Naive thymus-derived CD8-positive, alpha-beta T cell (primary cell): ENCODE data around the gene AGBL1. TPM values are rescaled to one million over a fixed set of nuclear protein-coding genes. Genes with fewer than 3 reads are reported as not detected.
A peak's percentile ranks its signal among the peaks of the same experiment; 100 is the strongest.

Experiments used
- ATAC-seq, 2 donors: fragments of 150-1000 bp; cut with Tn5 transposase in 1 of 2; sonication (Bioruptor Pico), chemical (Tn5 transposase) in 1 of 2; 1 replicate in 1 of 2; 2 replicates in 1 of 2; pipeline ENCODE4 v1.10.0; 2021; ENCODE audit warnings: mild to moderate bottlenecking in 2 of 2, moderate library complexity in 2 of 2
- POLR2A ChIA-PET: fragments of 350-600 bp; sonication (Branson Sonifier 250); formaldehyde crosslinking; loops from one replicate; lab custom pipeline; 2021; ENCODE audit warnings: antibody characterized with exemption; lab: Charles Lee
- DNase-seq, 10 donors: peaks; one replicate each; pipeline versions ENCODE4 v3.0.0 to v3.0.0-alpha.2; 2020 to 2022
- H3K27ac Mint-ChIP-seq, 10 donors: one replicate each; pipeline ENCODE4 v1.8.0; 2020 to 2022; ENCODE audit warnings: mild to moderate bottlenecking in 10 of 10, mixed read lengths in 10 of 10, moderate library complexity in 4 of 10, inconsistent platforms in 1 of 10
- H3K27me3 Mint-ChIP-seq, 5 donors: one replicate each; pipeline ENCODE4 v1.8.0; 2021 to 2022; ENCODE audit warnings: mixed read lengths in 5 of 5
- H3K36me3 Mint-ChIP-seq, 3 donors: one replicate each; pipeline ENCODE4 v1.8.0; 2020 to 2022; ENCODE audit warnings: mixed read lengths in 3 of 3, mild to moderate bottlenecking in 2 of 3, inconsistent platforms in 1 of 3
- H3K4me1 Mint-ChIP-seq, 4 donors: one replicate each; pipeline ENCODE4 v1.8.0; 2021 to 2022; ENCODE audit warnings: mixed read lengths in 4 of 4
- H3K4me3 Mint-ChIP-seq, 10 donors: one replicate each; pipeline ENCODE4 v1.8.0; 2020 to 2022; ENCODE audit warnings: mild to moderate bottlenecking in 10 of 10, mixed read lengths in 10 of 10, moderate library complexity in 6 of 10, inconsistent platforms in 1 of 10
- H3K9me3 Mint-ChIP-seq, 9 donors: one replicate each; pipeline ENCODE4 v1.8.0; 2020 to 2022; ENCODE audit warnings: mixed read lengths in 9 of 9, mild to moderate bottlenecking in 3 of 9, inconsistent platforms in 1 of 9, moderate library complexity in 1 of 9
- polyA plus RNA-seq, 3 donors: library from polyadenylated mRNA; unstranded; fragments of 300-500 nt; fragmentation: Illumina TruSeq; gene quantifications; one replicate each; pipeline ENCODE4 v1.2.3, GENCODE V29; 2021
- total RNA-seq, 8 experiments: library from RNA in 2 of 8; stranded (reverse) in 2 of 8; gene quantifications; one replicate each; pipeline ENCODE4 v1.2.3 and lab custom pipeline; 2021 to 2026

The AGBL1 gene
- not detected for total RNA-seq
- not detected for polyA plus RNA-seq
- 0 to 0.26 (median 0) reads per million in 6 experiments for total RNA-seq (lab: John Stamatoyannopoulos, UW)

GRCh38 chr15:86079508-86080266, at the start of gene AGBL1:
AGBL1 (plus strand) TSS chr15:86079871.
- H3K27me3 Mint-ChIP-seq, result peaks cover 0 to 25% (median 11%) of the 10 kb centered on the region in 5 donors
- H3K4me1 Mint-ChIP-seq, result peaks cover 0 to 29% (median 15%) of the 10 kb centered on the region in 4 donors

GRCh38 chr15:86034904-86035303, 44.8 kb upstream of the AGBL1 start:
- peaks cover 1 to 19% (median 11%) of the 10 kb centered on the region in 5 donors for H3K27me3 Mint-ChIP-seq
- POLR2A ChIA-PET, result no interaction called here
- H3K4me1 Mint-ChIP-seq, result peaks cover 0 to 2% (median 0%) of the 10 kb centered on the region in 4 donors
- ATAC-seq (no peak), DNase-seq (no peak)
- no peaks in the 10 kb centered on the region for H3K9me3 Mint-ChIP-seq
- no peak overlapping the region for H3K27ac Mint-ChIP-seq
- H3K4me3 Mint-ChIP-seq, result no peak overlapping the region
- no peaks in the 10 kb centered on the region for H3K36me3 Mint-ChIP-seq

More at GRCh38 chr15:86079508-86080266, at the start of gene AGBL1:
- H3K9me3 Mint-ChIP-seq, result no peaks in the 10 kb centered on the region
- no peak within 1 kb of the TSS for H3K27ac Mint-ChIP-seq
- ATAC-seq (no peak), DNase-seq (no peak)
- H3K36me3 Mint-ChIP-seq, result no peaks in the 10 kb centered on the region
- no peak within 1 kb of the TSS for H3K4me3 Mint-ChIP-seq
- POLR2A ChIA-PET, result no interaction called here

GRCh38 chr15:86036243-86036642, 43.4 kb upstream of the AGBL1 start:
- DNase-seq, result no peak
- Mint-ChIP-seq H3K4me1 (peaks cover 0 to 2% (median 0%) of the 10 kb centered on the region in 4 donors), H3K4me3 (no peak overlapping the region), H3K27ac (no peak overlapping the region), H3K9me3 (no peaks in the 10 kb centered on the region), H3K27me3 (peaks cover 1 to 27% (median 19%) of the 10 kb centered on the region in 5 donors), H3K36me3 (no peaks in the 10 kb centered on the region)
- no peak for ATAC-seq
- POLR2A ChIA-PET, result no interaction called here

- ATAC-seq (no peak), DNase-seq (no peak)
- Mint-ChIP-seq H3K27ac (no peak overlapping the region), H3K4me3 (no peak overlapping the region), H3K36me3 (no peaks in the 10 kb centered on the region), H3K4me1 (peaks cover 0 to 2% (median 0%) of the 10 kb centered on the region in 4 donors), H3K9me3 (no peaks in the 10 kb centered on the region), H3K27me3 (peaks cover 3 to 32% (median 27%) of the 10 kb centered on the region in 5 donors)
- POLR2A ChIA-PET, result no interaction called here
Measured at GRCh38 chr15:86038491-86038890, 41.2 kb upstream of the AGBL1 start.

GRCh38 chr15:86040356-86041033, 39.2 kb upstream of the AGBL1 start:
- H3K27ac Mint-ChIP-seq, result no peak overlapping the region

GRCh38 chr15:86041399-86041798, 38.3 kb upstream of the AGBL1 start:
- Mint-ChIP-seq H3K27me3 (peaks cover 3 to 35% (median 27%) of the 10 kb centered on the region in 5 donors), H3K4me1 (peaks cover 0 to 3% (median 2%) of the 10 kb centered on the region in 4 donors), H3K9me3 (no peaks in the 10 kb centered on the region), H3K27ac (no peak overlapping the region), H3K4me3 (no peak overlapping the region), H3K36me3 (no peaks in the 10 kb centered on the region)
- DNase-seq (no peak), ATAC-seq (no peak)
- POLR2A ChIA-PET, result no interaction called here

More at GRCh38 chr15:86040356-86041033, 39.2 kb upstream of the AGBL1 start:
- no peak overlapping the region for H3K4me3 Mint-ChIP-seq
- H3K36me3 Mint-ChIP-seq, result no peaks in the 10 kb centered on the region
- POLR2A ChIA-PET, result no interaction called here
- H3K4me1 Mint-ChIP-seq, result peaks cover 0 to 3% (median 2%) of the 10 kb centered on the region in 4 donors
- DNase-seq (no peak), ATAC-seq (no peak)
- no peaks in the 10 kb centered on the region for H3K9me3 Mint-ChIP-seq
- H3K27me3 Mint-ChIP-seq, result peaks cover 3 to 34% (median 27%) of the 10 kb centered on the region in 5 donors

- H3K9me3 Mint-ChIP-seq, result no peaks in the 10 kb centered on the region
- POLR2A ChIA-PET, result no interaction called here
- peaks cover 0 to 3% (median 2%) of the 10 kb centered on the region in 4 donors for H3K4me1 Mint-ChIP-seq
- H3K4me3 Mint-ChIP-seq, result no peak overlapping the region
- DNase-seq, result no peak
- H3K36me3 Mint-ChIP-seq, result no peaks in the 10 kb centered on the region
- peaks cover 3 to 35% (median 27%) of the 10 kb centered on the region in 5 donors for H3K27me3 Mint-ChIP-seq
- no peak for ATAC-seq
- no peak overlapping the region for H3K27ac Mint-ChIP-seq
Measured at GRCh38 chr15:86042226-86042625, 37.4 kb upstream of the AGBL1 start.

- peak in 1 of 10 donors; percentile 3 for DNase-seq
- Mint-ChIP-seq H3K4me3 (no peak overlapping the region), H3K27me3 (peaks cover 0 to 25% (median 15%) of the 10 kb centered on the region in 5 donors), H3K4me1 (peaks cover 0 to 3% (median under 1%) of the 10 kb centered on the region in 4 donors), H3K36me3 (no peaks in the 10 kb centered on the region), H3K27ac (no peak overlapping the region), H3K9me3 (no peaks in the 10 kb centered on the region)
- ATAC-seq, result no peak
- POLR2A ChIA-PET, result no interaction called here
Measured at GRCh38 chr15:86044981-86045380, 34.7 kb upstream of the AGBL1 start.

- Mint-ChIP-seq H3K4me3 (no peak overlapping the region), H3K27me3 (peaks cover 2 to 13% (median 5%) of the 10 kb centered on the region in 5 donors), H3K36me3 (no peaks in the 10 kb centered on the region), H3K4me1 (no peaks in the 10 kb centered on the region), H3K27ac (no peak overlapping the region), H3K9me3 (peaks cover 0 to 1% (median 0%) of the 10 kb centered on the region in 9 donors)
- POLR2A ChIA-PET, result no interaction called here
- ATAC-seq, result no peak
- DNase-seq, result no peak
Measured at GRCh38 chr15:86054338-86054737, 25.3 kb upstream of the AGBL1 start.

GRCh38 chr15:86055688-86056087, 24.0 kb upstream of the AGBL1 start:
- POLR2A ChIA-PET, result no interaction called here
- Mint-ChIP-seq H3K9me3 (peaks cover 0 to 1% (median 0%) of the 10 kb centered on the region in 9 donors), H3K4me3 (no peak overlapping the region), H3K36me3 (no peaks in the 10 kb centered on the region), H3K27ac (no peak overlapping the region), H3K27me3 (peaks cover 2 to 17% (median 8%) of the 10 kb centered on the region in 5 donors), H3K4me1 (no peaks in the 10 kb centered on the region)
- no peak for ATAC-seq
- DNase-seq, result no peak

GRCh38 chr15:86059851-86060250, 19.8 kb upstream of the AGBL1 start:
- Mint-ChIP-seq H3K4me3 (no peak overlapping the region), H3K4me1 (no peaks in the 10 kb centered on the region), H3K27me3 (peaks cover 9 to 43% (median 20%) of the 10 kb centered on the region in 5 donors), H3K27ac (no peak overlapping the region), H3K9me3 (peaks cover 0 to 4% (median 0%) of the 10 kb centered on the region in 9 donors), H3K36me3 (no peaks in the 10 kb centered on the region)
- DNase-seq (no peak), ATAC-seq (no peak)
- POLR2A ChIA-PET, result no interaction called here

- Mint-ChIP-seq H3K9me3 (peaks cover 0 to 4% (median 0%) of the 10 kb centered on the region in 9 donors), H3K27me3 (peaks cover 9 to 43% (median 20%) of the 10 kb centered on the region in 5 donors), H3K4me3 (no peak overlapping the region), H3K4me1 (no peaks in the 10 kb centered on the region), H3K36me3 (no peaks in the 10 kb centered on the region), H3K27ac (no peak overlapping the region)
- ATAC-seq (no peak), DNase-seq (no peak)
- POLR2A ChIA-PET, result no interaction called here
Measured at GRCh38 chr15:86060674-86061073, 19.0 kb upstream of the AGBL1 start.

- DNase-seq (no peak), ATAC-seq (no peak)
- Mint-ChIP-seq H3K4me1 (no peaks in the 10 kb centered on the region), H3K9me3 (peaks cover 0 to 4% (median 0%) of the 10 kb centered on the region in 9 donors), H3K27ac (no peak overlapping the region), H3K27me3 (peaks cover 9 to 43% (median 17%) of the 10 kb centered on the region in 5 donors), H3K4me3 (no peak overlapping the region), H3K36me3 (no peaks in the 10 kb centered on the region)
- POLR2A ChIA-PET, result no interaction called here
Measured at GRCh38 chr15:86061581-86061980, 18.1 kb upstream of the AGBL1 start.
